ENCODE results near the gene NANS. TPM values are rescaled to one million over a fixed set of nuclear protein-coding genes. Genes with fewer than 3 reads are reported as not detected.
"Not testable (repeated sequence)": the region's sequence is repeated elsewhere in the genome, so short reads cannot be mapped to it uniquely, and the experiment has no call there.

NANS gene
- total RNA-seq, 1 donor from 2014 or later = 13.0 TPM

- no peak overlapping the region for H3K9ac ChIP-seq
- H3K4me1 Mint-ChIP-seq = no peaks in the 10 kb centered on the region
- no peaks in the 10 kb centered on the region for H3K27me3 ChIP-seq
- H3K4me1 ChIP-seq = no peaks in the 10 kb centered on the region
- TF ChIP-seq, protein P1, sequence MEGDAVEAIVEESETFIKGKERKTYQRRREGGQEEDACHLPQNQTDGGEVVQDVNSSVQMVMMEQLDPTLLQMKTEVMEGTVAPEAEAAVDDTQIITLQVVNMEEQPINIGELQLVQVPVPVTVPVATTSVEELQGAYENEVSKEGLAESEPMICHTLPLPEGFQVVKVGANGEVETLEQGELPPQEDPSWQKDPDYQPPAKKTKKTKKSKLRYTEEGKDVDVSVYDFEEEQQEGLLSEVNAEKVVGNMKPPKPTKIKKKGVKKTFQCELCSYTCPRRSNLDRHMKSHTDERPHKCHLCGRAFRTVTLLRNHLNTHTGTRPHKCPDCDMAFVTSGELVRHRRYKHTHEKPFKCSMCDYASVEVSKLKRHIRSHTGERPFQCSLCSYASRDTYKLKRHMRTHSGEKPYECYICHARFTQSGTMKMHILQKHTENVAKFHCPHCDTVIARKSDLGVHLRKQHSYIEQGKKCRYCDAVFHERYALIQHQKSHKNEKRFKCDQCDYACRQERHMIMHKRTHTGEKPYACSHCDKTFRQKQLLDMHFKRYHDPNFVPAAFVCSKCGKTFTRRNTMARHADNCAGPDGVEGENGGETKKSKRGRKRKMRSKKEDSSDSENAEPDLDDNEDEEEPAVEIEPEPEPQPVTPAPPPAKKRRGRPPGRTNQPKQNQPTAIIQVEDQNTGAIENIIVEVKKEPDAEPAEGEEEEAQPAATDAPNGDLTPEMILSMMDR (IDR thresholded peaks at IDR 0.05) = no peak
- TF ChIP-seq EZH2 (IDR thresholded peaks at IDR 0.05) (no peak), EZH2phosphoT487 (IDR thresholded peaks at IDR 0.05) (no peak)
- H3K27ac Mint-ChIP-seq = no peak overlapping the region
- H3K27ac ChIP-seq = no peak overlapping the region
- no peaks in the 10 kb centered on the region for H3K9me3 Mint-ChIP-seq
- H3K36me3 Mint-ChIP-seq = peaks cover 29% of the 10 kb centered on the region
- no peak for DNase-seq (ENCODE audit: low spot score)
- H3K36me3 ChIP-seq = no peaks in the 10 kb centered on the region
- no peaks in the 10 kb centered on the region for H3K9me3 ChIP-seq (ENCODE audit: low read depth)
- peaks cover 4% of the 10 kb centered on the region for H4K20me1 ChIP-seq (ENCODE audit: low read depth)
- no peak overlapping the region for H3K4me2 ChIP-seq
- no peak overlapping the region for H3K4me3 ChIP-seq
- H3F3A ChIP-seq (ENCODE audit: low read depth) = no peaks in the 10 kb centered on the region
- H2AFZ ChIP-seq (replicated peaks) = no peak overlapping the region
- no peaks in the 10 kb centered on the region for H3K27me3 Mint-ChIP-seq (ENCODE audit: insufficient read depth, low read depth)
- no peak overlapping the region for H3K4me3 Mint-ChIP-seq
- no peaks in the 10 kb centered on the region for H3K79me2 ChIP-seq (ENCODE audit: low read depth)
Measured at GRCh38 chr9:98018347-98018746, 38.2 kb upstream of the NANS start.

DNA sequence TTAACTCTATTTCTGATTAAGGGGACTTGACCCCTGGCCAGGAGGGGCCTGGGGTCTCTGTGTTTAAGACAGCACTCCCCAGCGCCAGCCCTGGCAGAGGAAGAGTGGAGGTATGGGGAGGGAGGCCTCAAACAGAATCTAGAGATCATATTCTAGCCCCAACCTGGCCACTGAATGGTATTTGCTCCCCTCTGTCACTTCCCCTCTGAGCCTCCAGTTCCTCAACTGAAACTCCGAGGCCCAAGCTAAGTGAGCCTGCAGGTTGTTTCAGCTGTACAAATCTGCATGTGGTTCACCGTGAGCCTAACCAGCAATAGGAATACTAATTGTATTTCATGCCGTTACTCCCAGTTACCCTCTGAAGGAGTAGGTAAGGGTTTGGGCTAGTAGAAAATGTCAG lies 37.4 kb upstream of the NANS start:
- Histone ChIP-seq H4K20me1 (ENCODE audit: low read depth) (peaks cover 4% of the 10 kb centered on the region), H3K4me3 (no peak overlapping the region), H3K27me3 (no peaks in the 10 kb centered on the region), H3K36me3 (no peaks in the 10 kb centered on the region), H3K79me2 (ENCODE audit: low read depth) (no peaks in the 10 kb centered on the region), H3K27ac (no peak overlapping the region), H3K9me3 (ENCODE audit: low read depth) (no peaks in the 10 kb centered on the region), H2AFZ (replicated peaks) (no peak overlapping the region), H3K4me1 (no peaks in the 10 kb centered on the region), H3K9ac (no peak overlapping the region), H3F3A (ENCODE audit: low read depth) (no peaks in the 10 kb centered on the region), H3K4me2 (no peak overlapping the region)
- Mint-ChIP-seq H3K4me3 (no peak overlapping the region), H3K4me1 (no peaks in the 10 kb centered on the region), H3K36me3 (peaks cover 29% of the 10 kb centered on the region), H3K27ac (no peak overlapping the region), H3K9me3 (no peaks in the 10 kb centered on the region), H3K27me3 (ENCODE audit: insufficient read depth, low read depth) (no peaks in the 10 kb centered on the region)
- TF ChIP-seq EZH2 (IDR thresholded peaks at IDR 0.05) (no peak), EZH2phosphoT487 (IDR thresholded peaks at IDR 0.05) (no peak)
- TF ChIP-seq, protein P1 (IDR thresholded peaks at IDR 0.05) = no peak
- no peak for DNase-seq (ENCODE audit: low spot score)

- H3K9me3 ChIP-seq (ENCODE audit: low read depth); H3K4me1 Mint-ChIP-seq; H3K27me3 Mint-ChIP-seq (ENCODE audit: insufficient read depth, low read depth); H3K4me2 ChIP-seq; H3K9me3 Mint-ChIP-seq; H3F3A ChIP-seq (ENCODE audit: low read depth); H3K4me3 ChIP-seq; H3K4me3 Mint-ChIP-seq; H3K27ac ChIP-seq; H3K27ac Mint-ChIP-seq; DNase-seq (ENCODE audit: low spot score); H3K9ac ChIP-seq; H2AFZ ChIP-seq (replicated peaks); H4K20me1 ChIP-seq (ENCODE audit: low read depth); H3K79me2 ChIP-seq (ENCODE audit: low read depth); H3K27me3 ChIP-seq; H3K36me3 ChIP-seq; H3K4me1 ChIP-seq: not testable (repeated sequence)
- H3K36me3 Mint-ChIP-seq = peaks cover 26% of the 10 kb centered on the region
Measured at GRCh38 chr9:98019869-98020268, 36.7 kb upstream of the NANS start.

DNA sequence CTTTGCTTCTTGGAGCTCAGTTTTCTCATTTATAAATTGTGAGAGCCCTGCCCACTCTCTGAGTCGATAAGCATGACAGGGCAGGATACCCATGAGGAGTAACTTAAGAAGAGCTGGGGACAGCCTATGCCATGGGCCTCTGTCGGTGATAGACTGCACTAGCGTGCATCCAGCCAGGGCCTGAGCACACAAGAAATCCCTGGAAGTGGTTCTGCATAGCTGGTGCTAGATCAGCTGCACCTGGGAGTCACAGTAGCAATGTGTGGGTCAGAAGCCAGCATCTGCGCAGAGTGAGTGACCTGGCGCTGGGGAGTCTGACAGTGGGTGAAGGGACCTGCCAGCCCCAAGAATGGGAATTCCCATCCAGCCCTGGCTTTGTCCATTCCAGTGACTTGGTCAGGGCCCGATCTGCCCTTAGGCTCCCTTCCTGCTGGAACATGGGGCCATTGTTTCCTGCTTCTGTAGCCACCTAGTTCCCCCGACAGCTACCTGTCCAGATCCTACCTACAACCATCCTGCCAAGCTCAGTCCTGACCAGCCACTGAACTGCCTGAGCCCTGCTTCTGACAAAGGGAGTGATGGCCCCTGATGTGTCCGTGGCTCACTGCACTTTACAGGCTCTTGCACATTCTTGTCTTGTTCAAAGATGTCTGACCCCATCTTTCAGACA lies 35.9 kb upstream of the NANS start:
- Histone ChIP-seq H3K4me2 (no peak overlapping the region), H4K20me1 (ENCODE audit: low read depth) (peaks cover 4% of the 10 kb centered on the region), H3K36me3 (no peaks in the 10 kb centered on the region), H2AFZ (replicated peaks) (no peak overlapping the region), H3K4me3 (no peak overlapping the region), H3F3A (ENCODE audit: low read depth) (no peaks in the 10 kb centered on the region), H3K4me1 (no peaks in the 10 kb centered on the region), H3K79me2 (ENCODE audit: low read depth) (no peaks in the 10 kb centered on the region), H3K9me3 (ENCODE audit: low read depth) (no peaks in the 10 kb centered on the region), H3K9ac (no peak overlapping the region), H3K27me3 (no peaks in the 10 kb centered on the region), H3K27ac (no peak overlapping the region)
- H3K9me3 Mint-ChIP-seq = no peaks in the 10 kb centered on the region
- H3K27ac Mint-ChIP-seq = no peak overlapping the region
- no peaks in the 10 kb centered on the region for H3K27me3 Mint-ChIP-seq (ENCODE audit: insufficient read depth, low read depth)
- no peak overlapping the region for H3K4me3 Mint-ChIP-seq
- H3K36me3 Mint-ChIP-seq = peaks cover 22% of the 10 kb centered on the region
- H3K4me1 Mint-ChIP-seq = no peaks in the 10 kb centered on the region
- TF ChIP-seq, protein P1 (IDR thresholded peaks at IDR 0.05) = no peak
- TF ChIP-seq EZH2phosphoT487 (IDR thresholded peaks at IDR 0.05) = no peak
- no peak for TF ChIP-seq EZH2 (IDR thresholded peaks at IDR 0.05)
- no peak for DNase-seq (ENCODE audit: low spot score)

Data from neural progenitor cell (in vitro differentiated cells).